ENCODE measurements around the gene MAGI1.
A peak's percentile ranks its signal among the peaks of the same experiment; 100 is the strongest.

DNA sequence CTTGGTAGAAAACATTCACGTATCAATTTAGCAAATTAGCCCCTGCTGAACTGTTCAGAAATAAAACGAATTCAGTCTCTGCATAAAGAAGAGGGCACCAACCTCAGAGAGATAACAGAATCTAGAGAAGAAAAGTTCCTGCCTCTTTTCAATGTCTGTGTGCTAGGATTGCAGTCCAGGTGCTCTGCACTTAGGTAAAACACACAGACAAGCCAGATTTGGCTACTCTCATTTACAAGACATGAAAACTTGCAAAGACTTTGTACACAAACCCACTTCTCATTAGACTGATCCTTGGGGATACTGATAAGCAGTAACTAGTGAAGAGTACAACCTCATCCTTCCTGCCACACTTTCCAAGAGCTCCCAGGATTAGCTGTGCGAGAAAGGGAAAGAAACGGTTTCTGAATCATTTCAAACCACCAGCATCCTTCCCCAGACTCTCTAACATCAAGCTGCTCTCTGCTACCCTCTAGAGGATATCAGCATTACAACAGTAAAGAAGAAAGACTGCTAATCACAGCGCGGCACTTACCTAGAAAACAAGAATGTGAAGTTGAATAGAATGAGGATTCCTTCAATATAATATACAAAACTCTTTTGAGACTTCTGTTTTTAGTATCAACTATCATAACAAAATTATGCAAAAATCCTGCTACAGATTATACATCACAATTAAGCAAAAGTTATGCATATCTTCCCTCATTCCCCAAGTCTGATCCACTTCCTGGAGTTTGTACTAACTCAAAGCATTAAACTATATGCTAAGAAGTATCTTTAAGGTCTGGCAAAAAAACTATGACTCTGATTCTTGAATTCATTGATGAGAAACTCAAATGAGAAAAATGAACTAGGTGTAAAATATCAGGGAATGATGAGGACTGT lies 306.4 kb downstream of the MAGI1 start:
- TF ChIP-seq, protein P1, sequence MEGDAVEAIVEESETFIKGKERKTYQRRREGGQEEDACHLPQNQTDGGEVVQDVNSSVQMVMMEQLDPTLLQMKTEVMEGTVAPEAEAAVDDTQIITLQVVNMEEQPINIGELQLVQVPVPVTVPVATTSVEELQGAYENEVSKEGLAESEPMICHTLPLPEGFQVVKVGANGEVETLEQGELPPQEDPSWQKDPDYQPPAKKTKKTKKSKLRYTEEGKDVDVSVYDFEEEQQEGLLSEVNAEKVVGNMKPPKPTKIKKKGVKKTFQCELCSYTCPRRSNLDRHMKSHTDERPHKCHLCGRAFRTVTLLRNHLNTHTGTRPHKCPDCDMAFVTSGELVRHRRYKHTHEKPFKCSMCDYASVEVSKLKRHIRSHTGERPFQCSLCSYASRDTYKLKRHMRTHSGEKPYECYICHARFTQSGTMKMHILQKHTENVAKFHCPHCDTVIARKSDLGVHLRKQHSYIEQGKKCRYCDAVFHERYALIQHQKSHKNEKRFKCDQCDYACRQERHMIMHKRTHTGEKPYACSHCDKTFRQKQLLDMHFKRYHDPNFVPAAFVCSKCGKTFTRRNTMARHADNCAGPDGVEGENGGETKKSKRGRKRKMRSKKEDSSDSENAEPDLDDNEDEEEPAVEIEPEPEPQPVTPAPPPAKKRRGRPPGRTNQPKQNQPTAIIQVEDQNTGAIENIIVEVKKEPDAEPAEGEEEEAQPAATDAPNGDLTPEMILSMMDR (conservative IDR thresholded peaks at IDR 0.05): peak; percentile 87
- no peak for TF ChIP-seq ZFX (IDR thresholded peaks at IDR 0.05)

All from C4-2B (cell line).